HepG2 (cell line): ENCODE measurements around the gene PYGB. TPM values are rescaled to one million over a fixed set of nuclear protein-coding genes. Genes with fewer than 3 reads are reported as not detected.

Experiments used
- MAFK ChIP-seq, 2 experiments: IDR thresholded peaks in 1 of 2; conservative IDR thresholded peaks in 1 of 2; 2 replicates each; pipeline ENCODE4 v1.6.1; 2011; ENCODE audit warnings: improper control_type of control experiment in 2 of 2, low read length in 2 of 2
- PTBP1 ChIP-seq: fragments of 200-400 bp; formaldehyde crosslinking; IDR thresholded peaks from 2 replicates; pipeline ENCODE4 v1.6.1; 2018; ENCODE audit warnings: low read length, low read depth; ENCODE audit not compliant: poor library complexity, severe bottlenecking
- RXRB ChIP-seq: IDR thresholded peaks from 2 replicates; pipeline ENCODE4 v1.6.1; 2016; ENCODE audit warnings: borderline replicate concordance, missing genetic modification reagents, missing compliant biosample characterization
- SMC3 ChIP-seq: IDR thresholded peaks from 2 replicates; pipeline ENCODE4 v1.6.1; 2011; ENCODE audit warnings: low read length, improper control_type of control experiment
- XBP1 ChIP-seq: sonication (generic); formaldehyde crosslinking; IDR thresholded peaks from 2 replicates; pipeline ENCODE4 v1.5.0; 2020; ENCODE audit warnings: missing genetic modification reagents
- ZBTB38 ChIP-seq: sonication (generic); formaldehyde crosslinking; IDR thresholded peaks from 2 replicates; pipeline ENCODE4 v1.5.1; 2020; ENCODE audit warnings: mild to moderate bottlenecking, missing genetic modification reagents
- ZFP90 ChIP-seq: sonication (generic); formaldehyde crosslinking; IDR thresholded peaks from 2 replicates; pipeline ENCODE4 v1.8.0; 2022; ENCODE audit warnings: missing genetic modification reagents, mild to moderate bottlenecking, inconsistent platforms, borderline replicate concordance
- ZNF138 ChIP-seq: sonication (generic); formaldehyde crosslinking; IDR thresholded peaks from 2 replicates; pipeline ENCODE4 v1.5.0; 2020; ENCODE audit warnings: mild to moderate bottlenecking, low read depth, missing genetic modification reagents
- ZNF343 ChIP-seq: sonication (generic); formaldehyde crosslinking; IDR thresholded peaks from 2 replicates; pipeline ENCODE4 v1.4.0; 2020; ENCODE audit warnings: mild to moderate bottlenecking, missing genetic modification reagents
- ZNF432 ChIP-seq: sonication (generic); formaldehyde crosslinking; IDR thresholded peaks from 2 replicates; pipeline ENCODE4 v1.5.0; 2020; ENCODE audit warnings: missing genetic modification reagents, mild to moderate bottlenecking, borderline replicate concordance
- ZSCAN9 ChIP-seq: IDR thresholded peaks from 2 replicates; pipeline ENCODE4 v1.6.1; 2016; ENCODE audit warnings: borderline replicate concordance
- ZZZ3 ChIP-seq: sonication (generic); formaldehyde crosslinking; IDR thresholded peaks from 2 replicates; pipeline ENCODE4 v1.4.0; 2020; ENCODE audit warnings: missing genetic modification reagents, mild to moderate bottlenecking, borderline replicate concordance
- polyA plus RNA-seq, 8 experiments: library from polyadenylated mRNA; depleted of rRNA in 3 of 8; stranded (reverse) in 7 of 8; unstranded in 1 of 8; fragments of >200 nt; fragmentation: Illumina TruSeq in 4 of 8; extraction: Trizol in 4 of 8; gene quantifications; 2 replicates each; pipeline versions ENCODE4 v1.2.1 to v1.2.3, GENCODE V29; 2011 to 2016; ENCODE audit warnings: low read depth in 4 of 8, missing spikeins in 1 of 8, mixed read lengths in 1 of 8; ENCODE audit not compliant: insufficient read depth in 1 of 8
- total RNA-seq, 5 experiments: library from RNA; depleted of rRNA; stranded (reverse); fragments of >200 nt; fragmentation: Illumina TruSeq; extraction: Trizol; gene quantifications; 2 replicates each; pipeline ENCODE4 v1.2.3, GENCODE V29; 2016; ENCODE audit warnings: low read depth in 1 of 5
- TF ChIP-seq, protein P1 (sequence below): sonication (generic); formaldehyde crosslinking; conservative IDR thresholded peaks from 2 replicates; pipeline ENCODE4 v1.4.0; 2020; ENCODE audit warnings: missing genetic modification reagents
- TF ChIP-seq, protein P2 (sequence below): sonication (generic); formaldehyde crosslinking; IDR thresholded peaks from 2 replicates; pipeline ENCODE4 v1.5.1; 2020; ENCODE audit warnings: mild to moderate bottlenecking, missing genetic modification reagents, borderline replicate concordance
- TF ChIP-seq, protein P3 (sequence below): sonication (generic); formaldehyde crosslinking; IDR thresholded peaks from 2 replicates; pipeline ENCODE4 v1.5.1; 2020; ENCODE audit warnings: mild to moderate bottlenecking, moderate library complexity, missing genetic modification reagents
- TF ChIP-seq, protein P4 (sequence below): sonication (generic); formaldehyde crosslinking; IDR thresholded peaks from 2 replicates; pipeline ENCODE4 v1.8.0; 2022; ENCODE audit warnings: missing genetic modification reagents, mild to moderate bottlenecking, borderline replicate concordance
- TF ChIP-seq, protein P5 (sequence below): sonication (generic); formaldehyde crosslinking; IDR thresholded peaks from 2 replicates; pipeline ENCODE4 v1.4.0; 2020; ENCODE audit warnings: missing genetic modification reagents, borderline replicate concordance

PYGB gene
- total and polyA plus RNA-seq, 2 of the 13 experiments (the other 11 are each of a cell fraction or from before 2014, with no cell fraction given), result 24.2 to 86.3 TPM

DNA sequence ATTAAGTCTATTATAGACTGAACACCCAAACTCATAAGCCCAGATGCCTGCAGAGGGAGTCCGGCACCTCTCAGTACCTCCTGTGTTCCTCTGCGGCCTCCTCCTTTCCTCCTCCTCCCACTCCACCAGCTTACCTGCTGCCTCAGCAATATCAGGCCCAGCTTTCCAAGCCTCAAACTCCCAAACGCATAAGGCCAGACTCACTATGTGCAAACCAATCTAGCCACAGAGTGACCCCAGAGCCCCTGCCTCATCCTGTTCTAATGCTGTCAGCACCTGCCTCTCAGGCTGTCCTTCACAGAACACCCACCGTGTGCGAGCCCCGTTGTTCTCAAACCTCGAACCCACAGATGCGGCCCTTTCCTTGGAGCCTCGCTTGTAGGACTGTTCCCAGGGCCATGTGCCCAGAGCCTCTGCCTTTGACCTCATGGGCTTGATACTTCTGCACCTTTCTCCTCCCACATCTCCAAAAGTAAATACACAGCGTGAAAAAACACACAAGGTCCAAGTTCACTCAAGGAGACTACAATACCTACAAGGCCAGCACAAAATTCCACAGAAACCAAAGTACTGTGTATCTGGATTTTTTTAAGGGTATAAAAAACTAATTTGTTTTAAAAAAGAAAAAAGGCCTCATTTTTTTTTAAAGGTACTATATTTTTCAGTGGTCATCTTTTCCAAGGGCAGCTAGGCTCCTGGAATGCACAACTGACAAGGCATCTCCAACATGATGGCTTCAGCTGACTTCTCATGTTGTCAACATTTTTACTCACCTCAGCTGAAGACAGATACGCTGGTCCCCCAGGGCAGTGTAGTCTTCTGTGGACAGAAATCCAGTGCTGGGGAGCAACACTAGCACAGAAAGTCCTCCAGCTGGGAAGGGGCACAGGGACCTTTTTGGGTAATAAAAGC, 90.5 kb downstream of the PYGB start (continued):
- TF ChIP-seq, protein P1, sequence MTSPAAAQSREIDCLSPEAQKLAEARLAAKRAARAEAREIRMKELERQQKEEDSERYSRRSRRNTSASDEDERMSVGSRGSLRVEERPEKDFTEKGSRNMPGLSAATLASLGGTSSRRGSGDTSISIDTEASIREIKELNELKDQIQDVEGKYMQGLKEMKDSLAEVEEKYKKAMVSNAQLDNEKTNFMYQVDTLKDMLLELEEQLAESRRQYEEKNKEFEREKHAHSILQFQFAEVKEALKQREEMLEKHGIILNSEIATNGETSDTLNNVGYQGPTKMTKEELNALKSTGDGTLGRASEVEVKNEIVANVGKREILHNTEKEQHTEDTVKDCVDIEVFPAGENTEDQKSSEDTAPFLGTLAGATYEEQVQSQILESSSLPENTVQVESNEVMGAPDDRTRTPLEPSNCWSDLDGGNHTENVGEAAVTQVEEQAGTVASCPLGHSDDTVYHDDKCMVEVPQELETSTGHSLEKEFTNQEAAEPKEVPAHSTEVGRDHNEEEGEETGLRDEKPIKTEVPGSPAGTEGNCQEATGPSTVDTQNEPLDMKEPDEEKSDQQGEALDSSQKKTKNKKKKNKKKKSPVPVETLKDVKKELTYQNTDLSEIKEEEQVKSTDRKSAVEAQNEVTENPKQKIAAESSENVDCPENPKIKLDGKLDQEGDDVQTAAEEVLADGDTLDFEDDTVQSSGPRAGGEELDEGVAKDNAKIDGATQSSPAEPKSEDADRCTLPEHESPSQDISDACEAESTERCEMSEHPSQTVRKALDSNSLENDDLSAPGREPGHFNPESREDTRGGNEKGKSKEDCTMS, result no peak
- peak; percentile 98 for TF ChIP-seq RXRB (CRISPR knock-in tag)
- TF ChIP-seq SMC3, result no peak
- TF ChIP-seq, protein P2, sequence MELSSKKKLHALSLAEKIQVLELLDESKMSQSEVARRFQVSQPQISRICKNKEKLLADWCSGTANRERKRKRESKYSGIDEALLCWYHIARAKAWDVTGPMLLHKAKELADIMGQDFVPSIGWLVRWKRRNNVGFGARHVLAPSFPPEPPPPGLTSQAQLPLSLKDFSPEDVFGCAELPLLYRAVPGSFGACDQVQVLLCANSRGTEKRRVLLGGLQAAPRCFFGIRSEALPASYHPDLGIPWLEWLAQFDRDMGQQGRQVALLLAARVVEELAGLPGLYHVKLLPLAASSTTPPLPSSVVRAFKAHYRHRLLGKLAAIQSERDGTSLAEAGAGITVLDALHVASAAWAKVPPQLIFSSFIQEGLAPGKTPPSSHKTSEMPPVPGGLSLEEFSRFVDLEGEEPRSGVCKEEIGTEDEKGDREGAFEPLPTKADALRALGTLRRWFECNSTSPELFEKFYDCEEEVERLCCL, result peak; percentile 87; the same call in 1 of the 2 replicates
- peak; percentile 82 to 90 for TF ChIP-seq MAFK (conservative IDR thresholded peaks at IDR 0.05 in 1 of 2, IDR thresholded peaks at IDR 0.05 in 1 of 2; ENCODE audit: low read length in 2 of 2)
- TF ChIP-seq ZNF138 (CRISPR knock-in tag), result no peak
- TF ChIP-seq, protein P3, sequence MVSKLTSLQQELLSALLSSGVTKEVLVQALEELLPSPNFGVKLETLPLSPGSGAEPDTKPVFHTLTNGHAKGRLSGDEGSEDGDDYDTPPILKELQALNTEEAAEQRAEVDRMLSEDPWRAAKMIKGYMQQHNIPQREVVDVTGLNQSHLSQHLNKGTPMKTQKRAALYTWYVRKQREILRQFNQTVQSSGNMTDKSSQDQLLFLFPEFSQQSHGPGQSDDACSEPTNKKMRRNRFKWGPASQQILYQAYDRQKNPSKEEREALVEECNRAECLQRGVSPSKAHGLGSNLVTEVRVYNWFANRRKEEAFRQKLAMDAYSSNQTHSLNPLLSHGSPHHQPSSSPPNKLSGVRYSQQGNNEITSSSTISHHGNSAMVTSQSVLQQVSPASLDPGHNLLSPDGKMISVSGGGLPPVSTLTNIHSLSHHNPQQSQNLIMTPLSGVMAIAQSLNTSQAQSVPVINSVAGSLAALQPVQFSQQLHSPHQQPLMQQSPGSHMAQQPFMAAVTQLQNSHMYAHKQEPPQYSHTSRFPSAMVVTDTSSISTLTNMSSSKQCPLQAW (CRISPR knock-in tag), result peak; percentile 65; the same call in 1 of the 2 replicates
- TF ChIP-seq, protein P4, sequence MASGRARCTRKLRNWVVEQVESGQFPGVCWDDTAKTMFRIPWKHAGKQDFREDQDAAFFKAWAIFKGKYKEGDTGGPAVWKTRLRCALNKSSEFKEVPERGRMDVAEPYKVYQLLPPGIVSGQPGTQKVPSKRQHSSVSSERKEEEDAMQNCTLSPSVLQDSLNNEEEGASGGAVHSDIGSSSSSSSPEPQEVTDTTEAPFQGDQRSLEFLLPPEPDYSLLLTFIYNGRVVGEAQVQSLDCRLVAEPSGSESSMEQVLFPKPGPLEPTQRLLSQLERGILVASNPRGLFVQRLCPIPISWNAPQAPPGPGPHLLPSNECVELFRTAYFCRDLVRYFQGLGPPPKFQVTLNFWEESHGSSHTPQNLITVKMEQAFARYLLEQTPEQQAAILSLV (CRISPR knock-in tag), result peak; percentile 92; the same call in 1 of the 2 replicates
- TF ChIP-seq PTBP1, result peak; percentile 70
- TF ChIP-seq, protein P5, sequence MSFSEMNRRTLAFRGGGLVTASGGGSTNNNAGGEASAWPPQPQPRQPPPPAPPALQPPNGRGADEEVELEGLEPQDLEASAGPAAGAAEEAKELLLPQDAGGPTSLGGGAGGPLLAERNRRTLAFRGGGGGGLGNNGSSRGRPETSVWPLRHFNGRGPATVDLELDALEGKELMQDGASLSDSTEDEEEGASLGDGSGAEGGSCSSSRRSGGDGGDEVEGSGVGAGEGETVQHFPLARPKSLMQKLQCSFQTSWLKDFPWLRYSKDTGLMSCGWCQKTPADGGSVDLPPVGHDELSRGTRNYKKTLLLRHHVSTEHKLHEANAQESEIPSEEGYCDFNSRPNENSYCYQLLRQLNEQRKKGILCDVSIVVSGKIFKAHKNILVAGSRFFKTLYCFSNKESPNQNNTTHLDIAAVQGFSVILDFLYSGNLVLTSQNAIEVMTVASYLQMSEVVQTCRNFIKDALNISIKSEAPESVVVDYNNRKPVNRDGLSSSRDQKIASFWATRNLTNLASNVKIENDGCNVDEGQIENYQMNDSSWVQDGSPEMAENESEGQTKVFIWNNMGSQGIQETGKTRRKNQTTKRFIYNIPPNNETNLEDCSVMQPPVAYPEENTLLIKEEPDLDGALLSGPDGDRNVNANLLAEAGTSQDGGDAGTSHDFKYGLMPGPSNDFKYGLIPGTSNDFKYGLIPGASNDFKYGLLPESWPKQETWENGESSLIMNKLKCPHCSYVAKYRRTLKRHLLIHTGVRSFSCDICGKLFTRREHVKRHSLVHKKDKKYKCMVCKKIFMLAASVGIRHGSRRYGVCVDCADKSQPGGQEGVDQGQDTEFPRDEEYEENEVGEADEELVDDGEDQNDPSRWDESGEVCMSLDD (CRISPR knock-in tag), result peak; percentile 50; the same call in 1 of the 2 replicates
- 0 out of 2 replicates have a peak, but pooled peaks have one; percentile 56 for TF ChIP-seq XBP1 (CRISPR knock-in tag)
- peak; percentile 75; the same call in 1 of the 2 replicates for TF ChIP-seq ZFP90 (CRISPR knock-in tag)
- TF ChIP-seq ZZZ3 (CRISPR knock-in tag), result peak; percentile 47; the same call in 1 of the 2 replicates
- peak; percentile 77; the same call in 1 of the 2 replicates for TF ChIP-seq ZNF343 (CRISPR knock-in tag)
- no peak for TF ChIP-seq ZNF432 (CRISPR knock-in tag)
- peak; percentile 84; the same call in 1 of the 2 replicates for TF ChIP-seq ZBTB38 (CRISPR knock-in tag)
- TF ChIP-seq ZSCAN9, result peak; percentile 97
